ENCODE results near the gene ZIC5. TPM values are rescaled to one million over a fixed set of nuclear protein-coding genes. Genes with fewer than 3 reads are reported as not detected.

Gene ZIC5
- total RNA-seq, 1 donor from 2014 or later, result not detected

DNA sequence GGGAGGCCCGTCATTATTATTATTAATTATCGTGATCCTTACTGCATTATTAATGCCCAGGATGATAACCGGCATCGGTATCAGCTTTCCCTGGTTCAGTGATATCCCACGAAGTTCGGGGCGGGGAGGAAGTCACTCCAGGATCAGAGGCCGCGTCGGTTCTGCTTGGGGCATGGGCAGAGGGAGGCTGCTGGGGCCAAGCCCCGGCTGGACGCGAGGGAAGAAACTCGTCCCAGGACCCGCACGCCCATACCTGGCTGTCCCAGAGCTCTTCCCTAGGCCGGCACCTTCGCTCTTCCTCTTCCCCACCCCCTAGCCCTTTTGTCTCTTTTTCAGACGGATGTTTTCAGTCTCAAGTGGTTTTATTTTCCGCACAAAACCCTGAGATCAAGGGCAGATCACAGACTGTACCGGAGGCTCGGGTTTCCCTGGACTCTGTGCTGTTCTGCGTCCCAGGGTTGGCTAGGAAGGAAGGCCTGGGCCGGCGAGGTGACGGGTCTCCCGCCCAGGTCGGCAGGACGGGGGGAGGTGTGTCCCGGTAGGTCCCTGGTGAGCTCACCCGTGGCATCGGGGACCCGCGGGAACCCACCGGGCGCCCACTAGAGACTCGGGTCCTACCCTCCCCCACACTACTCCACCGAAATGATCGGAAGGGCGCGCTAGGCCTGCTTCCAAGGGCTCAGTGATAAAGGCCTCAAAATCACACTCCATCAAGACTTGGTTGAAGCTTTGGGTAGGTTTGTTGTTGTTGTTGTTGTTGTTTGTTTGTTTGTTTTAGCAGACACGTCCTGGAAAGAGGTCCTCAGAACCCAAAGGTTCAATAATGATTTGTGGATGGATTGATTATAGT, 17.9 kb upstream of the ZIC5 start:
- H3K27me3 ChIP-seq (ENCODE audit: control insufficient read depth, insufficient read depth, low read length), result peaks cover 75% of the 10 kb centered on the region
- no peak overlapping the region for H3K4me3 ChIP-seq (ENCODE audit: low read depth, low read length)
- FAIRE-seq (no peak), DNase-seq (ENCODE audit: low read depth) (no peak)
- H3K36me3 ChIP-seq (ENCODE audit: control insufficient read depth, insufficient read depth, low read length), result no peaks in the 10 kb centered on the region
- TF ChIP-seq, protein P1, sequence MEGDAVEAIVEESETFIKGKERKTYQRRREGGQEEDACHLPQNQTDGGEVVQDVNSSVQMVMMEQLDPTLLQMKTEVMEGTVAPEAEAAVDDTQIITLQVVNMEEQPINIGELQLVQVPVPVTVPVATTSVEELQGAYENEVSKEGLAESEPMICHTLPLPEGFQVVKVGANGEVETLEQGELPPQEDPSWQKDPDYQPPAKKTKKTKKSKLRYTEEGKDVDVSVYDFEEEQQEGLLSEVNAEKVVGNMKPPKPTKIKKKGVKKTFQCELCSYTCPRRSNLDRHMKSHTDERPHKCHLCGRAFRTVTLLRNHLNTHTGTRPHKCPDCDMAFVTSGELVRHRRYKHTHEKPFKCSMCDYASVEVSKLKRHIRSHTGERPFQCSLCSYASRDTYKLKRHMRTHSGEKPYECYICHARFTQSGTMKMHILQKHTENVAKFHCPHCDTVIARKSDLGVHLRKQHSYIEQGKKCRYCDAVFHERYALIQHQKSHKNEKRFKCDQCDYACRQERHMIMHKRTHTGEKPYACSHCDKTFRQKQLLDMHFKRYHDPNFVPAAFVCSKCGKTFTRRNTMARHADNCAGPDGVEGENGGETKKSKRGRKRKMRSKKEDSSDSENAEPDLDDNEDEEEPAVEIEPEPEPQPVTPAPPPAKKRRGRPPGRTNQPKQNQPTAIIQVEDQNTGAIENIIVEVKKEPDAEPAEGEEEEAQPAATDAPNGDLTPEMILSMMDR (IDR thresholded peaks at IDR 0.05; ENCODE audit: insufficient read depth, low read length, severe bottlenecking), result no peak

DNA sequence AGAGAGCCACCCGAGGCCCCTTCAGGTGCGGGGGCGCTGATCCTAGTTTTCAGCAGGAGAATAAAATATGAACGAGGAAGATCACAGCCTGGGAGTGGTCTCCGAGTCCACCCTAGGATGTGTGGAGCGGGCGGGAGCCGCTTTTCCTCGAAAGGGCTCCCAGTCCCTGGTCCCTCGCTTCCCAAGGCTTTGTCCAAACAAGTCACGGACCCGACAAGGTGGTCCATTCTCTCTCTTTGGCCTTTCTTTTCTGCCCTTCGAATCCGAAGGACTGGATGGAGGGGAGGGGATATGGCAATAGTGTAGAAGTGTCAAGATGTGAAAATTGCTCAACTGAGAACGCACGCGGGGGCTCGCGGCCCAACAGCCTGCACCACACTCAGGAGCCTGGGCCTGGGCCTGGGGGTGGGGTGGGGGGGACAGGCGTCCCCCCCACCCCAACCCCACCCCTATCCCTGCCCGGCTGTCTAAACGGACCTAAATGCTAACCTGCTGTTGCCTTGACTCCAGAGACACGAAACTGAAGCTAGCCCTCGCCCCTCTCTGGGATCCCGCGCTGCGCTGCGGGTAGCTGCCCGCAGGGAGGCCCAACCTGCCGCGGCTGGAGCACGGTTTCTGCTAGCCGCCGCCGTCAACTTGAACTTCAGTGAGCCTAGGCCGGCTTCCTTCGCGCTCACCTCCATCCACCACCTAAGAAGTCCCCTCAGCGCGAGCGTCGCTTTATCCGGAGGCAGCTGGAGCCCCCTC, 17.1 kb upstream of the ZIC5 start:
- FAIRE-seq (no peak), DNase-seq (ENCODE audit: low read depth) (no peak)
- H3K36me3 ChIP-seq (ENCODE audit: control insufficient read depth, insufficient read depth, low read length), result no peaks in the 10 kb centered on the region
- peaks cover 78% of the 10 kb centered on the region for H3K27me3 ChIP-seq (ENCODE audit: control insufficient read depth, insufficient read depth, low read length)
- H3K4me3 ChIP-seq (ENCODE audit: low read depth, low read length), result no peak overlapping the region
- TF ChIP-seq, protein P1 (IDR thresholded peaks at IDR 0.05; ENCODE audit: insufficient read depth, low read length, severe bottlenecking), result no peak

DNA sequence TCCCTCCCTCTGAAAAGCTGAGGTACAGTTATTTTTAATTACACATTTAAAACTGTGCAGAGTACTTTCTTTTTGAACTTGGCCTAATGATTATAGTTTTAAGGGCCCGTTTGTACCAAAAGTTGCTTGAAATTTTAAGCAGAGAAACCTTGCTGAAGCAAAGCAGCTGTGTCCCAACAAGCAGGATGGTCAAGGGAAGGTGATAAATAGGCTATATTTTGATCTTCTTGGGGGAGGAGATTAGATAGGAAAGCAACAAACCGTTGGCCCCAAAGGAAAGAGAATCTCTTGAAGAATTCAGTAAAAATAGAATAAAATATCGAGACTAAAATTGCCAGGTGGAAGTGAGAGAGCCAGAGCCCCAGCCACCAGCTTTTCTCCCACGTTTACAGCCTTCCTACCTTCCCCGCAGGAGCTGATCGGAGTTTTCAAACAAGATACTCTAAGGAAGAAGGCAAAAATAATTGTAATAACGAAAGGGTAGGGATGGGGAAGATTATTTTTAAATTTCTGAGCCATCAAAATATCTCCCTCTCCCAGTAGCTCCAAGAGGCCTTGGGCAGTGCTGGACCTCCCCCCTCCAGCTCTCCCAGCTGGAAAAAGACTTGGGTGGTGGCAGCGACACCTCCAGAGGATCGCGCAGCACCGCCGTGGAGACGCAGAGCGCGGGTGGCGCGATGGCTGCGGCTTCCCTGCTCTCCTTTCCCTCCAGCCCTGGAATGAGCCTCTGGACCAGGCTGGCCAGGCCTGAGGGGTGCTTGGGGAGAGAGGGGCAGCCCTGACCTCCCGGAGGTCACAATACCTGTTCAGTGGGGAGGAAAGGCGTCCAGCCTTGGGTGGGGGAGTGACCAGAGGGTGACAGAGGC, 15.8 kb upstream of the ZIC5 start:
- peaks cover 85% of the 10 kb centered on the region for H3K27me3 ChIP-seq (ENCODE audit: control insufficient read depth, insufficient read depth, low read length)
- FAIRE-seq (no peak), DNase-seq (ENCODE audit: low read depth) (no peak)
- TF ChIP-seq, protein P1 (IDR thresholded peaks at IDR 0.05; ENCODE audit: insufficient read depth, low read length, severe bottlenecking), result no peak
- no peak overlapping the region for H3K4me3 ChIP-seq (ENCODE audit: low read depth, low read length)
- no peaks in the 10 kb centered on the region for H3K36me3 ChIP-seq (ENCODE audit: control insufficient read depth, insufficient read depth, low read length)

DNA sequence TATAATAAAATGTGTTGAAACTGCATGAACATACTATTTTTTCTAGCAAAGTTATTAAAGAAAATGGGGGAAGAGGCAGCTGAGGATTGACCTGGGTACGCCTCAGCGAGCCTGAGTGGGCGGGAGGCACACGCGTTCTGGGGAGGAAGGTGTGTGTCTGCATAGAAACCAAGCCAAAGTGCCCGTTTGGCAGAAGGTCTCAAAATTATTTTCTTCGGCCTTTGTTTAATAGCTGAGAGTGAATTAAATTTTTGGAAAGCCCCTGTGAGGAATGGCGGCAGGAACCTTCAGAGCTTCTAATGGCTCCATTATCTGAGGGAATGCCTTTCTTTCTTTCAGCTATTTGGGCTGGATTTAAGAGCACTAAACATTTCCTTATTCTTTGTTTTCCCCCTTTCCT, 15.2 kb upstream of the ZIC5 start:
- Histone ChIP-seq H3K4me3 (ENCODE audit: low read depth, low read length) (no peak overlapping the region), H3K27me3 (ENCODE audit: control insufficient read depth, insufficient read depth, low read length) (peaks cover 78% of the 10 kb centered on the region), H3K36me3 (ENCODE audit: control insufficient read depth, insufficient read depth, low read length) (no peaks in the 10 kb centered on the region)
- DNase-seq (ENCODE audit: low read depth) (no peak), FAIRE-seq (no peak)
- TF ChIP-seq, protein P1 (IDR thresholded peaks at IDR 0.05; ENCODE audit: insufficient read depth, low read length, severe bottlenecking), result no peak

DNA sequence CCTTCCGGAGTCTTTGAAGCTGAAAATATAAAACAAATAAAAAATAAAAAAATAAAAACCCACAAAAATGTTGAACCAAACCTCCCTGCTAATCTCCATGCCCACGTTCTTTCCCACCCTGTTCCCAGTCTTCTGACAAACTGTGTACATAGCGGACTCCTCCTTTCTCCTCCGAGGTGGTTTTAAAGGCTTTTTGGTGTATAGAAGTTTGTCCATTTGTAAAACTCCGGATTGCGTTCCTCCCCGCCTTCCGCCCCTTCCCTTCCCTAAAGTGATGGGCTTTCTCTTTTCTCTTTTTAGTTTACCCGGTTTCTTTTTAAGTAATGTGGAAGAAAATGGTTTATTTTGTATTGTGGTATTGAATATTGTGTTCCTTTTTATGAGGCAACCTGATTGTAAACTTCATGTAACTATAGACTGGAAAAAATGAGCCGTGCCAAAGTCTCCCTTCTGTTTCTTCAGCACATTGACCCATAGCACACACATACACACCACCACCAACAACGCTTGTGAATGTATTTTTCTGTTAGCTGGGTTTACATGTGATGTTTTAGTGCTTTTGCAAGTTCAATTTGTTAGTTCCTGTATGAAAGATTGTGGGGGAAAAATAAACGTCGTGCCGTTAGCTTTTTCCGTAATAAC, 14.4 kb upstream of the ZIC5 start:
- Histone ChIP-seq H3K4me3 (ENCODE audit: low read depth, low read length) (no peak overlapping the region), H3K36me3 (ENCODE audit: control insufficient read depth, insufficient read depth, low read length) (no peaks in the 10 kb centered on the region), H3K27me3 (ENCODE audit: control insufficient read depth, insufficient read depth, low read length) (peaks cover 71% of the 10 kb centered on the region)
- TF ChIP-seq, protein P1 (IDR thresholded peaks at IDR 0.05; ENCODE audit: insufficient read depth, low read length, severe bottlenecking), result no peak
- FAIRE-seq (no peak), DNase-seq (ENCODE audit: low read depth) (no peak)

Measured in bronchial epithelial cell (primary cell).